ENCODE data around the gene OGFR.

OGFR gene

GRCh38 chr20:62854121-62854520 is 49.5 kb downstream of the OGFR start:
- no peak overlapping the region for H3K27ac ChIP-seq (ENCODE audit: low read length)
- no CpG with 5 or more reads among the region's 13 CpGs for WGBS (ENCODE audit: insufficient coverage, insufficient read length)
- DNase-seq (ENCODE audit: low read depth, low spot score) = no peak
- peaks cover 12% of the 10 kb centered on the region for H3K36me3 ChIP-seq (ENCODE audit: control insufficient read depth, insufficient read depth, low read length)
- no peaks in the 10 kb centered on the region for H3K27me3 ChIP-seq (ENCODE audit: control insufficient read depth, insufficient read depth, low read length)
- no peaks in the 10 kb centered on the region for H3K4me1 ChIP-seq (ENCODE audit: control insufficient read depth, insufficient read depth, low read length)
- no peak overlapping the region for H3K4me3 ChIP-seq (ENCODE audit: low read length)
- H3K9me3 ChIP-seq (ENCODE audit: control insufficient read depth, insufficient read depth, low read length) = no peaks in the 10 kb centered on the region

- DNase-seq (ENCODE audit: low read depth, low spot score) = no peak
- Histone ChIP-seq H3K27ac (ENCODE audit: low read length) (no peak overlapping the region), H3K27me3 (ENCODE audit: control insufficient read depth, insufficient read depth, low read length) (no peaks in the 10 kb centered on the region), H3K4me1 (ENCODE audit: control insufficient read depth, insufficient read depth, low read length) (no peaks in the 10 kb centered on the region), H3K9me3 (ENCODE audit: control insufficient read depth, insufficient read depth, low read length) (no peaks in the 10 kb centered on the region), H3K4me3 (ENCODE audit: low read length) (no peak overlapping the region), H3K36me3 (ENCODE audit: control insufficient read depth, insufficient read depth, low read length) (peaks cover 12% of the 10 kb centered on the region)
- no CpG with 5 or more reads among the region's 5 CpGs for WGBS (ENCODE audit: insufficient coverage, insufficient read length)
These were observed 50.5 kb downstream of the OGFR start for GRCh38 chr20:62855120-62855519.

GRCh38 chr20:62856931-62857619 is 52.4 kb downstream of the OGFR start:
- DNase-seq (ENCODE audit: low read depth, low spot score) = no peak
- peaks cover 9% of the 10 kb centered on the region for H3K36me3 ChIP-seq (ENCODE audit: control insufficient read depth, insufficient read depth, low read length)
- H3K4me3 ChIP-seq (ENCODE audit: low read length) = no peak overlapping the region
- H3K27ac ChIP-seq (ENCODE audit: low read length) = no peak overlapping the region
- no peaks in the 10 kb centered on the region for H3K27me3 ChIP-seq (ENCODE audit: control insufficient read depth, insufficient read depth, low read length)
- WGBS (ENCODE audit: insufficient coverage, insufficient read length) = no CpG with 5 or more reads among the region's 25 CpGs
- peaks cover 2% of the 10 kb centered on the region; the same call in 1 of the 2 replicates for H3K4me1 ChIP-seq (ENCODE audit: control insufficient read depth, insufficient read depth, low read length)
- no peaks in the 10 kb centered on the region for H3K9me3 ChIP-seq (ENCODE audit: control insufficient read depth, insufficient read depth, low read length)

GRCh38 chr20:62858058-62858830 is 53.6 kb downstream of the OGFR start:
- Histone ChIP-seq H3K4me3 (ENCODE audit: low read length) (no peak overlapping the region), H3K36me3 (ENCODE audit: control insufficient read depth, insufficient read depth, low read length) (peaks cover 2% of the 10 kb centered on the region; the same call in 1 of the 2 replicates), H3K27me3 (ENCODE audit: control insufficient read depth, insufficient read depth, low read length) (no peaks in the 10 kb centered on the region), H3K9me3 (ENCODE audit: control insufficient read depth, insufficient read depth, low read length) (no peaks in the 10 kb centered on the region), H3K27ac (ENCODE audit: low read length) (no peak overlapping the region), H3K4me1 (ENCODE audit: control insufficient read depth, insufficient read depth, low read length) (peaks cover 2% of the 10 kb centered on the region; the same call in 1 of the 2 replicates)
- DNase-seq (ENCODE audit: low read depth, low spot score) = no peak
- WGBS (ENCODE audit: insufficient coverage, insufficient read length) = no CpG with 5 or more reads among the region's 23 CpGs

- WGBS (ENCODE audit: insufficient coverage, insufficient read length) = no CpG with 5 or more reads among the region's 12 CpGs
- H3K27ac ChIP-seq (ENCODE audit: low read length) = no peak overlapping the region
- no peak overlapping the region for H3K4me3 ChIP-seq (ENCODE audit: low read length)
- peaks cover 2% of the 10 kb centered on the region; the same call in 1 of the 2 replicates for H3K36me3 ChIP-seq (ENCODE audit: control insufficient read depth, insufficient read depth, low read length)
- no peaks in the 10 kb centered on the region for H3K27me3 ChIP-seq (ENCODE audit: control insufficient read depth, insufficient read depth, low read length)
- no peak for DNase-seq (ENCODE audit: low read depth, low spot score)
- H3K9me3 ChIP-seq (ENCODE audit: control insufficient read depth, insufficient read depth, low read length) = no peaks in the 10 kb centered on the region
- peaks cover 2% of the 10 kb centered on the region; the same call in 1 of the 2 replicates for H3K4me1 ChIP-seq (ENCODE audit: control insufficient read depth, insufficient read depth, low read length)
These were observed 55.1 kb downstream of the OGFR start for GRCh38 chr20:62859721-62860120.

- no CpG with 5 or more reads among the region's 24 CpGs for WGBS (ENCODE audit: insufficient coverage, insufficient read length)
- H3K4me1 ChIP-seq (ENCODE audit: control insufficient read depth, insufficient read depth, low read length) = peaks cover 2% of the 10 kb centered on the region; the same call in 1 of the 2 replicates
- no peaks in the 10 kb centered on the region for H3K27me3 ChIP-seq (ENCODE audit: control insufficient read depth, insufficient read depth, low read length)
- H3K4me3 ChIP-seq (ENCODE audit: low read length) = peak overlapping the region; percentile 70; the same call in 1 of the 2 replicates
- peaks cover 2% of the 10 kb centered on the region; the same call in 1 of the 2 replicates for H3K36me3 ChIP-seq (ENCODE audit: control insufficient read depth, insufficient read depth, low read length)
- H3K9me3 ChIP-seq (ENCODE audit: control insufficient read depth, insufficient read depth, low read length) = no peaks in the 10 kb centered on the region
- no peak for DNase-seq (ENCODE audit: low read depth, low spot score)
- H3K27ac ChIP-seq (ENCODE audit: low read length) = no peak overlapping the region
These were observed 55.8 kb downstream of the OGFR start for GRCh38 chr20:62860391-62860923.

GRCh38 chr20:62860924-62861691 is 56.5 kb downstream of the OGFR start:
- no peaks in the 10 kb centered on the region for H3K27me3 ChIP-seq (ENCODE audit: control insufficient read depth, insufficient read depth, low read length)
- WGBS (ENCODE audit: insufficient coverage, insufficient read length) = no CpG with 5 or more reads among the region's 129 CpGs
- peak overlapping the region; percentile 70 for H3K4me3 ChIP-seq (ENCODE audit: low read length)
- H3K9me3 ChIP-seq (ENCODE audit: control insufficient read depth, insufficient read depth, low read length) = no peaks in the 10 kb centered on the region
- peaks cover 2% of the 10 kb centered on the region; the same call in 1 of the 2 replicates for H3K4me1 ChIP-seq (ENCODE audit: control insufficient read depth, insufficient read depth, low read length)
- peaks cover 2% of the 10 kb centered on the region; the same call in 1 of the 2 replicates for H3K36me3 ChIP-seq (ENCODE audit: control insufficient read depth, insufficient read depth, low read length)
- H3K27ac ChIP-seq (ENCODE audit: low read length) = no peak overlapping the region
- no peak for DNase-seq (ENCODE audit: low read depth, low spot score)

GRCh38 chr20:62861726-62862336 is 57.2 kb downstream of the OGFR start, which contains the start of gene TCFL5:
Gene TCFL5, minus strand, starts transcription at chr20:62861822. Its CDS starts 152 bp downstream, at chr20:62861670.
- Histone ChIP-seq H3K27me3 (ENCODE audit: control insufficient read depth, insufficient read depth, low read length) (no peaks in the 10 kb centered on the region), H3K9me3 (ENCODE audit: control insufficient read depth, insufficient read depth, low read length) (no peaks in the 10 kb centered on the region), H3K4me1 (ENCODE audit: control insufficient read depth, insufficient read depth, low read length) (peaks cover 2% of the 10 kb centered on the region; the same call in 1 of the 2 replicates), H3K36me3 (ENCODE audit: control insufficient read depth, insufficient read depth, low read length) (peaks cover 2% of the 10 kb centered on the region; the same call in 1 of the 2 replicates), H3K27ac (ENCODE audit: low read length) (no peak within 1 kb of the TSS), H3K4me3 (ENCODE audit: low read length) (peak within 1 kb of the TSS; percentile 70)
- DNase-seq (ENCODE audit: low read depth, low spot score) = no peak
- no CpG with 5 or more reads among the region's 70 CpGs for WGBS (ENCODE audit: insufficient coverage, insufficient read length)
